OCI-LY1 (cell line): ENCODE data around the gene ARHGEF28.

Experiments
- H2AFZ ChIP-seq: fragments of 200-600 bp; sonication (generic), shearing (Covaris generic); 2 replicates; pipeline ENCODE4 v1.6.0; 2014; ENCODE audit warnings: antibody characterized with exemption, mild to moderate bottlenecking, low read length
- H3F3A ChIP-seq: fragments of 200-600 bp; sonication (generic), shearing (Covaris generic); 2 replicates; pipeline ENCODE4 v1.6.0; 2014; ENCODE audit warnings: mild to moderate bottlenecking, antibody characterized with exemption, low read length, moderate library complexity; ENCODE audit not compliant: insufficient read depth
- H3K27ac ChIP-seq: fragments of 200-600 bp; sonication (generic); 2 replicates; pipeline ENCODE4 v1.5.1; 2014; ENCODE audit warnings: low read length, mixed run types, mild to moderate bottlenecking, low read depth; ENCODE audit not compliant: poor library complexity, severe bottlenecking
- H3K27me3 ChIP-seq: fragments of 200-600 bp; sonication (generic); 2 replicates; pipeline ENCODE4 v1.6.0; 2014; ENCODE audit warnings: antibody characterized with exemption, mild to moderate bottlenecking, low read length, moderate library complexity; ENCODE audit not compliant: insufficient read depth
- H3K36me3 ChIP-seq: fragments of 200-600 bp; sonication (generic); 2 replicates; pipeline ENCODE4 v1.6.1; 2014; ENCODE audit warnings: mild to moderate bottlenecking, antibody characterized with exemption, low read length, moderate library complexity, mixed read lengths; ENCODE audit not compliant: insufficient read depth
- H3K4me1 ChIP-seq: fragments of 200-600 bp; sonication (generic); 2 replicates; pipeline ENCODE4 v1.5.1; 2014; ENCODE audit warnings: mild to moderate bottlenecking, low read length, moderate library complexity; ENCODE audit not compliant: insufficient read depth, severe bottlenecking
- H3K4me2 ChIP-seq: fragments of 200-600 bp; sonication (generic), shearing (Covaris generic); 2 replicates; pipeline ENCODE4 v1.6.1; 2014; ENCODE audit warnings: low read length
- H3K4me3 ChIP-seq: fragments of 200-600 bp; sonication (generic); 2 replicates; pipeline ENCODE4 v1.5.1; 2014; ENCODE audit warnings: low read length, low read depth, mild to moderate bottlenecking, mixed read lengths; ENCODE audit not compliant: poor library complexity, severe bottlenecking
- H3K79me2 ChIP-seq: fragments of 200-600 bp; shearing (Covaris generic); 2 replicates; pipeline ENCODE4 v1.6.1; 2016; ENCODE audit warnings: mixed run types, low read length, mixed read lengths; ENCODE audit not compliant: insufficient read depth
- H3K9ac ChIP-seq: fragments of 200-600 bp; sonication (generic), shearing (Covaris generic); 2 replicates; pipeline ENCODE4 v1.6.1; 2014; ENCODE audit warnings: mild to moderate bottlenecking, low read length, mixed read lengths
- H3K9me2 ChIP-seq: fragments of 200-600 bp; sonication (generic), shearing (Covaris generic); 2 replicates; pipeline ENCODE4 v1.6.1; 2014; ENCODE audit warnings: low read depth, mild to moderate bottlenecking, low read length, mixed read lengths
- H3K9me3 ChIP-seq: fragments of 200-600 bp; shearing (Covaris generic); 2 replicates; pipeline ENCODE4 v1.6.1; 2014; ENCODE audit warnings: low read length, mixed read lengths
- H4K20me1 ChIP-seq: fragments of 200-600 bp; sonication (generic), shearing (Covaris generic); 2 replicates; pipeline ENCODE4 v1.6.0; 2016; ENCODE audit warnings: mild to moderate bottlenecking, low read length; ENCODE audit not compliant: insufficient read depth
- EZH2 ChIP-seq: fragments of 200-600 bp; sonication (generic), shearing (Covaris generic); IDR thresholded peaks from 2 replicates; pipeline ENCODE4 v1.8.0; 2017; ENCODE audit warnings: borderline replicate concordance, mixed run types, mild to moderate bottlenecking, antibody characterized with exemption, low read length, moderate library complexity, mixed read lengths
- TF ChIP-seq, protein P1 (sequence below): fragments of 200-600 bp; sonication (generic), shearing (Covaris generic); IDR thresholded peaks from 2 replicates; pipeline ENCODE4 v1.5.1; 2017; ENCODE audit warnings: mild to moderate bottlenecking, antibody characterized with exemption, low read length, moderate library complexity, mixed read lengths

Gene ARHGEF28

GRCh38 chr5:73596705-73597328, 29.2 kb upstream of the ARHGEF28 start:
- H3K36me3 ChIP-seq: no peaks in the 10 kb centered on the region
- no peaks in the 10 kb centered on the region for H3K27me3 ChIP-seq
- no peaks in the 10 kb centered on the region for H3K9me3 ChIP-seq
- no peak overlapping the region for H3K27ac ChIP-seq
- TF ChIP-seq EZH2: no peak
- TF ChIP-seq, protein P1, sequence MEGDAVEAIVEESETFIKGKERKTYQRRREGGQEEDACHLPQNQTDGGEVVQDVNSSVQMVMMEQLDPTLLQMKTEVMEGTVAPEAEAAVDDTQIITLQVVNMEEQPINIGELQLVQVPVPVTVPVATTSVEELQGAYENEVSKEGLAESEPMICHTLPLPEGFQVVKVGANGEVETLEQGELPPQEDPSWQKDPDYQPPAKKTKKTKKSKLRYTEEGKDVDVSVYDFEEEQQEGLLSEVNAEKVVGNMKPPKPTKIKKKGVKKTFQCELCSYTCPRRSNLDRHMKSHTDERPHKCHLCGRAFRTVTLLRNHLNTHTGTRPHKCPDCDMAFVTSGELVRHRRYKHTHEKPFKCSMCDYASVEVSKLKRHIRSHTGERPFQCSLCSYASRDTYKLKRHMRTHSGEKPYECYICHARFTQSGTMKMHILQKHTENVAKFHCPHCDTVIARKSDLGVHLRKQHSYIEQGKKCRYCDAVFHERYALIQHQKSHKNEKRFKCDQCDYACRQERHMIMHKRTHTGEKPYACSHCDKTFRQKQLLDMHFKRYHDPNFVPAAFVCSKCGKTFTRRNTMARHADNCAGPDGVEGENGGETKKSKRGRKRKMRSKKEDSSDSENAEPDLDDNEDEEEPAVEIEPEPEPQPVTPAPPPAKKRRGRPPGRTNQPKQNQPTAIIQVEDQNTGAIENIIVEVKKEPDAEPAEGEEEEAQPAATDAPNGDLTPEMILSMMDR: peak; percentile 54; the same call in 1 of the 2 replicates
- H3K9ac ChIP-seq: no peak overlapping the region
- no peaks in the 10 kb centered on the region for H3K9me2 ChIP-seq
- no peaks in the 10 kb centered on the region for H3K79me2 ChIP-seq
- no peak overlapping the region for H2AFZ ChIP-seq
- H3F3A ChIP-seq: no peaks in the 10 kb centered on the region
- no peak overlapping the region for H3K4me2 ChIP-seq
- no peak overlapping the region for H3K4me3 ChIP-seq
- no peaks in the 10 kb centered on the region for H3K4me1 ChIP-seq
- H4K20me1 ChIP-seq: no peaks in the 10 kb centered on the region

DNA sequence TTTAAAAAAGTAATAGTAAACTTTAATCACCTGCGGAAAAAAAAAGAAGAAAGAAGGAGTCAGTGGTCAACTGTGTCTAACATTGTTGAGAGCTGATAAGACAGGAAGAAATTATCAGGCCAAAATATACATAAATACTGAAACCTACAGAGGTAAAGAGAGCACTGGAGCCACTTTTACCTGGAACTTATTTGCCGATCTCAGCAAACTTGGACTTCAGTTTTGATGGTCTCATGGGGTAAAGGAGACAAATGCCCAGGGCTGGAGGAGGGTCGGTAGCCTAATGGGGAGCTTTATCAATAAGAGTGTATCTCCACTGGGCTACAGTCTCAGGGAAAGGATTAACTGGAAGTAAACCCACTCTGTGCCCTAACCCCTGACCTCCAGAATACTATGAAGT, 26.6 kb upstream of the ARHGEF28 start:
- Histone ChIP-seq H3K9me3 (no peaks in the 10 kb centered on the region), H3K4me2 (no peak overlapping the region), H3K27me3 (no peaks in the 10 kb centered on the region), H3K4me1 (no peaks in the 10 kb centered on the region), H3K27ac (no peak overlapping the region), H3K9ac (no peak overlapping the region), H3K79me2 (no peaks in the 10 kb centered on the region), H4K20me1 (no peaks in the 10 kb centered on the region), H3K36me3 (no peaks in the 10 kb centered on the region), H3K4me3 (no peak overlapping the region), H2AFZ (no peak overlapping the region), H3K9me2 (no peaks in the 10 kb centered on the region), H3F3A (no peaks in the 10 kb centered on the region)
- no peak for TF ChIP-seq EZH2
- TF ChIP-seq, protein P1: no peak

DNA sequence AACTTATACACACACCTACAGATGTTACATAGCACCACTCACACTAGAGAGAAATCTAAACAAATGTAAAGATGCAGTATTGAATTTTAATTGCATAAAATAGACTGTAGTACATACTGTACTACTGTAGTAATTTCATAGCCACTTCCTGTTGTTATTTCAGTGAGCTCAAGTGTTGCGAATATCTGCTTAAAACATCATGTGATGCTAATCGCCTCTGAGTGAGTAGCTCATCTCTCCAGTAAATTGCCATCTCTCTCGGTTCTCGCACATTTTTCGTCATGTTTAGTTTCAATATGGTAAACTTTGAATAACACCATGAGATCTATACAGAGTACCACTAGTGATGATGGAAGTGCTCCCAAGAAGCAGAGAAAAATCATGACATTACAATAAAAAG, 22.0 kb upstream of the ARHGEF28 start:
- Histone ChIP-seq H3K9ac (no peak overlapping the region), H3K4me1 (no peaks in the 10 kb centered on the region), H3F3A (no peaks in the 10 kb centered on the region), H3K27ac (no peak overlapping the region), H3K79me2 (no peaks in the 10 kb centered on the region), H4K20me1 (no peaks in the 10 kb centered on the region), H3K36me3 (no peaks in the 10 kb centered on the region), H3K4me2 (no peak overlapping the region), H2AFZ (no peak overlapping the region), H3K9me2 (no peaks in the 10 kb centered on the region), H3K9me3 (no peaks in the 10 kb centered on the region), H3K4me3 (no peak overlapping the region), H3K27me3 (no peaks in the 10 kb centered on the region)
- TF ChIP-seq, protein P1: no peak
- TF ChIP-seq EZH2: no peak
